Epidermal melanocyte (primary cell): Measurements from ENCODE around the gene ZNF284.
"Not testable (repeated sequence)": the region's sequence is repeated elsewhere in the genome, so short reads cannot be mapped to it uniquely, and the experiment has no call there.

Experiments used
- DNase-seq: peaks from one replicate; pipeline ENCODE4 v3.0.0; 2011; ENCODE audit warnings: low spot score; ENCODE audit not compliant: insufficient read length

Gene ZNF284

GRCh38 chr19:44111910-44112463 is 40.0 kb downstream of the ZNF284 start:
- peak; percentile 29 for DNase-seq

GRCh38 chr19:44112802-44113137 is 40.8 kb downstream of the ZNF284 start:
- no peak for DNase-seq

GRCh38 chr19:44113138-44113783 is 41.3 kb downstream of the ZNF284 start, which contains the start of gene ZNF225:
TSS of gene ZNF225 (plus strand) at chr19:44113399. CDS start at chr19:44115828, 2,429 bp downstream.
- DNase-seq, result peak; percentile 96

- DNase-seq, result no peak
Observed at GRCh38 chr19:44113784-44114390, 41.9 kb downstream of the ZNF284 start.

- DNase-seq, result not testable (repeated sequence)
Observed at GRCh38 chr19:44121162-44121561, 49.2 kb downstream of the ZNF284 start.

- no peak for DNase-seq
Observed at GRCh38 chr19:44131955-44132354, 60.0 kb downstream of the ZNF284 start.
